Measurements from ENCODE around the gene SNAPC3. TPM values are rescaled to one million over a fixed set of nuclear protein-coding genes. Genes with fewer than 3 reads are reported as not detected.

The SNAPC3 gene
- polyA plus RNA-seq, 1 donor from 2014 or later, result 96.6 TPM

- Histone ChIP-seq H3K4me2 (ENCODE audit: low read length) (no peak overlapping the region), H3K4me3 (ENCODE audit: low read length) (no peak overlapping the region), H3K9ac (ENCODE audit: low read length) (no peak overlapping the region), H3K9me2 (ENCODE audit: insufficient read depth, low read length) (no peaks in the 10 kb centered on the region), H2AFZ (ENCODE audit: low read depth, low read length) (no peak overlapping the region), H3F3A (ENCODE audit: insufficient read depth, low read length, poor library complexity, severe bottlenecking) (no peaks in the 10 kb centered on the region), H3K36me3 (ENCODE audit: insufficient read depth, low read length) (no peaks in the 10 kb centered on the region), H4K20me1 (ENCODE audit: insufficient read depth) (no peaks in the 10 kb centered on the region), H3K27me3 (ENCODE audit: insufficient read depth, low read depth, low read length) (no peaks in the 10 kb centered on the region), H3K79me2 (replicated peaks; ENCODE audit: insufficient read depth, low read length) (peaks cover 3% of the 10 kb centered on the region), H3K27ac (ENCODE audit: low read length) (no peak overlapping the region), H3K9me3 (ENCODE audit: low read length) (no peaks in the 10 kb centered on the region)
- TF ChIP-seq SMC3 (conservative IDR thresholded peaks at IDR 0.05; ENCODE audit: poor library complexity) (no peak), REST (IDR thresholded peaks at IDR 0.05; ENCODE audit: borderline replicate concordance) (no peak), CTCF (IDR thresholded peaks at IDR 0.05; ENCODE audit: poor library complexity, severe bottlenecking) (peak; percentile 45)
Measured at GRCh38 chr9:15485836-15486666, 63.4 kb downstream of the SNAPC3 start.

GRCh38 chr9:15491950-15492349 lies 69.3 kb downstream of the SNAPC3 start:
- peaks cover 8% of the 10 kb centered on the region for H3K9me3 ChIP-seq (ENCODE audit: low read length)
- H2AFZ ChIP-seq (ENCODE audit: low read depth, low read length), result no peak overlapping the region
- peaks cover 7% of the 10 kb centered on the region for H3K36me3 ChIP-seq (ENCODE audit: insufficient read depth, low read length)
- no peaks in the 10 kb centered on the region for H3K9me2 ChIP-seq (ENCODE audit: insufficient read depth, low read length)
- no peaks in the 10 kb centered on the region for H4K20me1 ChIP-seq (ENCODE audit: insufficient read depth)
- no peak overlapping the region for H3K4me3 ChIP-seq (ENCODE audit: low read length)
- H3K27ac ChIP-seq (ENCODE audit: low read length), result no peak overlapping the region
- no peaks in the 10 kb centered on the region for H3K27me3 ChIP-seq (ENCODE audit: insufficient read depth, low read depth, low read length)
- no peaks in the 10 kb centered on the region for H3F3A ChIP-seq (ENCODE audit: insufficient read depth, low read length, poor library complexity, severe bottlenecking)
- peaks cover 17% of the 10 kb centered on the region for H3K79me2 ChIP-seq (replicated peaks; ENCODE audit: insufficient read depth, low read length)
- TF ChIP-seq TAF1 (IDR thresholded peaks at IDR 0.05; ENCODE audit: low read depth) (no peak), EP300 (conservative IDR thresholded peaks at IDR 0.05; ENCODE audit: poor library complexity, severe bottlenecking) (no peak), MXI1 (conservative IDR thresholded peaks at IDR 0.05; ENCODE audit: poor library complexity, severe bottlenecking) (no peak)
- H3K4me2 ChIP-seq (ENCODE audit: low read length), result no peak overlapping the region
- no peak overlapping the region for H3K9ac ChIP-seq (ENCODE audit: low read length)

GRCh38 chr9:15492485-15493150 lies 69.9 kb downstream of the SNAPC3 start:
- Histone ChIP-seq H3K79me2 (replicated peaks; ENCODE audit: insufficient read depth, low read length) (peaks cover 21% of the 10 kb centered on the region), H3F3A (ENCODE audit: insufficient read depth, low read length, poor library complexity, severe bottlenecking) (no peaks in the 10 kb centered on the region), H3K36me3 (ENCODE audit: insufficient read depth, low read length) (peaks cover 7% of the 10 kb centered on the region), H3K4me2 (ENCODE audit: low read length) (no peak overlapping the region), H3K4me3 (ENCODE audit: low read length) (no peak overlapping the region), H3K9me2 (ENCODE audit: insufficient read depth, low read length) (no peaks in the 10 kb centered on the region), H2AFZ (ENCODE audit: low read depth, low read length) (no peak overlapping the region), H3K9ac (ENCODE audit: low read length) (no peak overlapping the region), H3K9me3 (ENCODE audit: low read length) (peaks cover 8% of the 10 kb centered on the region), H4K20me1 (ENCODE audit: insufficient read depth) (no peaks in the 10 kb centered on the region), H3K27me3 (ENCODE audit: insufficient read depth, low read depth, low read length) (no peaks in the 10 kb centered on the region), H3K27ac (ENCODE audit: low read length) (no peak overlapping the region)
- TF ChIP-seq EZH2 (IDR thresholded peaks at IDR 0.05; ENCODE audit: borderline replicate concordance, insufficient read depth, low read length, poor library complexity, severe bottlenecking), result no peak
- no peak for TF ChIP-seq SMC3 (conservative IDR thresholded peaks at IDR 0.05; ENCODE audit: poor library complexity)
- TF ChIP-seq MXI1 (conservative IDR thresholded peaks at IDR 0.05; ENCODE audit: poor library complexity, severe bottlenecking), result no peak
- TF ChIP-seq RAD21 (conservative IDR thresholded peaks at IDR 0.05), result no peak
- no peak for TF ChIP-seq EP300 (conservative IDR thresholded peaks at IDR 0.05; ENCODE audit: poor library complexity, severe bottlenecking)
- TF ChIP-seq REST (IDR thresholded peaks at IDR 0.05; ENCODE audit: borderline replicate concordance), result no peak
